A673 (cell line): ENCODE data around the gene SLC27A1. TPM values are rescaled to one million over a fixed set of nuclear protein-coding genes. Genes with fewer than 3 reads are reported as not detected.

Experiments used
- BruUV-seq: library from RNA; stranded (reverse); fragments of 400-500 nt; replicated peaks from 2 replicates; lab custom pipeline; 2021; lab: Mats Ljungman, UMichigan
- CTCF ChIA-PET: fragments of 300-600 bp; sonication (Branson Sonifier 250); formaldehyde crosslinking; loops from one replicate; lab custom pipeline; 2022; ENCODE audit warnings: antibody characterized with exemption; lab: Charles Lee
- POLR2A ChIA-PET: fragments of 300-600 bp; sonication (Branson Sonifier 250); formaldehyde crosslinking; loops from one replicate; lab custom pipeline; 2022; ENCODE audit warnings: antibody characterized with exemption; ENCODE audit not compliant: low non-redundant PET; lab: Charles Lee
- DNase-seq: peaks from one replicate; pipeline ENCODE4 v3.0.0-alpha.2; 2015; ENCODE audit warnings: low spot score
- H3K27ac ChIP-seq: fragments of 200-600 bp; sonication (generic); 2 replicates; pipeline ENCODE4 v1.5.1; 2016; ENCODE audit warnings: mixed run types, low read depth, mild to moderate bottlenecking, mixed read lengths, antibody characterized with exemption, low read length; ENCODE audit not compliant: poor library complexity, severe bottlenecking
- H3K27me3 ChIP-seq: fragments of 200-600 bp; sonication (generic); replicated peaks from 2 replicates; pipeline ENCODE4 v1.6.1; 2017; ENCODE audit warnings: mixed run types, low read depth, mild to moderate bottlenecking, mixed read lengths, antibody characterized with exemption, low read length; ENCODE audit not compliant: insufficient read depth, poor library complexity
- H3K36me3 ChIP-seq: fragments of 200-600 bp; sonication (generic); 2 replicates; pipeline ENCODE4 v1.6.1; 2016; ENCODE audit warnings: mixed run types, mild to moderate bottlenecking, mixed read lengths, antibody characterized with exemption, low read length; ENCODE audit not compliant: insufficient read depth, poor library complexity, severe bottlenecking
- H3K4me1 ChIP-seq: fragments of 200-600 bp; sonication (generic); 2 replicates; pipeline ENCODE4 v1.6.1; 2017; ENCODE audit warnings: mixed run types, mild to moderate bottlenecking, mixed read lengths, antibody characterized with exemption, low read length; ENCODE audit not compliant: insufficient read depth, poor library complexity, severe bottlenecking
- H3K4me3 ChIP-seq: fragments of 200-600 bp; sonication (generic); 2 replicates; pipeline ENCODE4 v1.5.1; 2016; ENCODE audit warnings: low read depth, mixed run types, mild to moderate bottlenecking, mixed read lengths, low read length; ENCODE audit not compliant: poor library complexity, severe bottlenecking
- H3K9me3 ChIP-seq: fragments of 200-600 bp; sonication (generic); 2 replicates; pipeline ENCODE4 v1.6.1; 2016; ENCODE audit warnings: mixed run types, low read depth, mild to moderate bottlenecking, mixed read lengths, antibody characterized with exemption, low read length; ENCODE audit not compliant: poor library complexity, severe bottlenecking
- CTCF ChIP-seq: fragments of 300-800, 200-600 bp; sonication (generic); conservative IDR thresholded peaks from 2 replicates; pipeline ENCODE4 v1.5.1; 2017; ENCODE audit warnings: low read depth, mild to moderate bottlenecking, antibody characterized with exemption, low read length, moderate library complexity, mixed read lengths
- EZH2 ChIP-seq: fragments of 200-600 bp; sonication (generic); IDR thresholded peaks from 2 replicates; pipeline ENCODE4 v1.6.1; 2017; ENCODE audit warnings: borderline replicate concordance, low read depth, mild to moderate bottlenecking, mixed read lengths, antibody characterized with exemption, low read length; ENCODE audit not compliant: poor library complexity, severe bottlenecking
- intact Hi-C: fragments of 100-400 bp; cut with micrococcal nuclease; formaldehyde crosslinking; loops from one replicate; pipeline ENCODE4 v1.10.0; 2022; ENCODE audit not compliant: unreplicated experiment
- total RNA-seq: library from RNA; stranded (reverse); gene quantifications from 2 replicates; pipeline ENCODE4 v1.2.3, GENCODE V29; 2021

SLC27A1 gene
- total RNA-seq, 1 experiment from 2014 or later = 3.0 TPM

- no TSS peak for BruUV-seq
- no peaks in the 10 kb centered on the region for H3K36me3 ChIP-seq
- no peaks in the 10 kb centered on the region for H3K27me3 ChIP-seq
- POLR2A ChIA-PET = interaction anchor here (0.6 to 0.7 kb wide), 2 partner anchors 35 to 349 kb away, joined by 8 read pairs; partner anchors contain the start of gene RPL18A
- peak overlapping the region; percentile 80 for H3K4me3 ChIP-seq
- H3K4me1 ChIP-seq = peaks cover 14% of the 10 kb centered on the region
- TF ChIP-seq EZH2 (no peak), CTCF (no peak)
- no peak for DNase-seq
- no peaks in the 10 kb centered on the region for H3K9me3 ChIP-seq
- intact Hi-C loops = no loop called here
- CTCF ChIA-PET = interaction anchor here (0.5 to 1.3 kb wide), 7 partner anchors 8 to 81 kb away, joined by 3 to 6 read pairs (median 3); a partner anchor contains a TSS
- peak overlapping the region; percentile 97 for H3K27ac ChIP-seq
Observed at GRCh38 chr19:17510220-17510993, 40.1 kb downstream of the SLC27A1 start.

- Histone ChIP-seq H3K36me3 (peaks cover 13% of the 10 kb centered on the region), H3K9me3 (peaks cover under 1% of the 10 kb centered on the region), H3K27ac (peak overlapping the region; percentile 97), H3K27me3 (no peaks in the 10 kb centered on the region), H3K4me1 (peaks cover 14% of the 10 kb centered on the region), H3K4me3 (peak overlapping the region; percentile 80)
- TF ChIP-seq EZH2 = no peak
- no peak; the same call in 1 of the 2 replicates for TF ChIP-seq CTCF
- BruUV-seq = TSS peak; percentile 33
- intact Hi-C loops = no loop called here
- POLR2A ChIA-PET = interaction anchor here (0.5 to 0.7 kb wide), 3 partner anchors 15 to 282 kb away, joined by 3 to 4 read pairs (median 4); a partner anchor contains a TSS
- CTCF ChIA-PET = interaction anchor here (0.6 to 1.3 kb wide), 3 partner anchors 16 to 347 kb away, joined by 3 read pairs; no protein-coding TSS in a partner anchor
- peak; percentile 81 for DNase-seq
Observed at GRCh38 chr19:17511724-17512573, 41.6 kb downstream of the SLC27A1 start.

- no TSS peak for BruUV-seq
- POLR2A ChIA-PET = no interaction called here
Observed at GRCh38 chr19:17512574-17512939, 42.2 kb downstream of the SLC27A1 start.

More at GRCh38 chr19:17512574-17512939, 42.2 kb downstream of the SLC27A1 start:
- peak overlapping the region; percentile 97 for H3K27ac ChIP-seq
- peaks cover 14% of the 10 kb centered on the region for H3K4me1 ChIP-seq
- CTCF ChIA-PET = interaction anchor here (0.5 kb wide), 1 partner anchor 15 kb away, joined by 3 read pairs; no protein-coding TSS in a partner anchor
- DNase-seq = no peak
- TF ChIP-seq EZH2 (no peak), CTCF (no peak)
- H3K9me3 ChIP-seq = peaks cover 6% of the 10 kb centered on the region
- intact Hi-C loops = no loop called here
- H3K36me3 ChIP-seq = peaks cover 18% of the 10 kb centered on the region
- H3K27me3 ChIP-seq = no peaks in the 10 kb centered on the region
- peak overlapping the region; percentile 80 for H3K4me3 ChIP-seq
